Suprapubic skin (tissue), 4 donors: ENCODE measurements around the gene TNPO1. TPM values are rescaled to one million over a fixed set of nuclear protein-coding genes. Genes with fewer than 3 reads are reported as not detected.
A peak's percentile ranks its signal among the peaks of the same experiment; 100 is the strongest.

Experiments used
- DNase-seq, 2 donors: peaks; one replicate each; pipeline ENCODE4 v3.0.0-alpha.2; 2019; ENCODE audit warnings: low spot score in 2 of 2
- H3K27ac ChIP-seq: fragments of 200-600 bp; sonication (generic); one replicate; pipeline ENCODE4 v1.5.1; 2019
- H3K27me3 ChIP-seq: fragments of 200-600 bp; sonication (generic); one replicate; pipeline ENCODE4 v1.5.1; 2019
- H3K36me3 ChIP-seq: fragments of 200-600 bp; sonication (generic); one replicate; pipeline ENCODE4 v1.5.1; 2019
- H3K4me1 ChIP-seq: fragments of 200-600 bp; sonication (generic); one replicate; pipeline ENCODE4 v1.5.1; 2019
- H3K4me3 ChIP-seq: fragments of 200-600 bp; sonication (generic); one replicate; pipeline ENCODE4 v1.5.1; 2019; ENCODE audit warnings: mild to moderate bottlenecking
- H3K9me3 ChIP-seq: fragments of 200-600 bp; sonication (generic); one replicate; pipeline ENCODE4 v1.5.1; 2019
- EP300 ChIP-seq: sonication (generic); formaldehyde crosslinking; IDR thresholded peaks from one replicate; pipeline ENCODE4 v1.6.1; 2017; ENCODE audit warnings: antibody characterized with exemption
- POLR2A ChIP-seq, 2 donors: fragments of 450-650 bp; IDR thresholded peaks; one replicate each; pipeline ENCODE4 v1.6.1; 2017; ENCODE audit warnings: antibody characterized with exemption in 2 of 2, mild to moderate bottlenecking in 2 of 2, moderate library complexity in 2 of 2
- POLR2AphosphoS5 ChIP-seq, 3 donors: sonication (generic); formaldehyde crosslinking; IDR thresholded peaks; one replicate each; pipeline ENCODE4 v1.6.1; 2017; ENCODE audit warnings: antibody characterized with exemption in 3 of 3
- WGBS: methylation state at CpG from one replicate; pipeline ENCODE4 v1.1.5; 2018; 5-methylcytosine and 5-hydroxymethylcytosine counted together
- total RNA-seq, 4 donors: library from RNA; depleted of rRNA; stranded (reverse); fragments of >200 nt; gene quantifications; one replicate each; pipeline ENCODE4 v1.1.0, GENCODE V29; 2016
- TF ChIP-seq, protein P1 (sequence below), 2 donors: fragments of 200-600 bp in 1 of 2; fragments of 450-650 bp in 1 of 2; sonication (generic) in 1 of 2; IDR thresholded peaks; one replicate each; pipeline ENCODE4 v1.5.1; 2016 to 2019; ENCODE audit warnings: antibody characterized with exemption in 2 of 2, mild to moderate bottlenecking in 1 of 2, moderate library complexity in 1 of 2

The TNPO1 gene
- total RNA-seq, 4 donors from 2014 or later = 40.7 to 81.0 (median 51.2) TPM

DNA sequence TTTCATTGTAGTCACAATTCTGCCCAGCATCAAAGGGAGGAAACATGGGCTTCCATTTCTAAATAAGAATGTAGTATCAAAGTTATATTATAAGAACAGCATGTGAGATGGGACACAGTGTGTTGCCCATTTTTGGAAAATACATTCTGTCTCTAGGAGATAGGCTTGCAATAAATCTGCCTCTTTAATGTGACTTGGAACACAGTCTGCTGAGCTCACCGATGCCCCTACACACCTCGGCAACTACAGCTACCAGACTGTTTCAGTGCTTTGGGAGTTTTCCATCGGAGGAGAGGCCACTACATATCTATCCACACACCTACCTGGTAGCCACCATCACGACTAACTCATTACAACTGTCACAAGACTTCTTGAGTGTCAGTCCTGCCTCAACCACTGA is 120.4 kb downstream of the TNPO1 start:
- WGBS = 82% methylated on average over 4 of the region's 4 CpGs
- Histone ChIP-seq H3K27me3 (no peaks in the 10 kb centered on the region), H3K36me3 (no peaks in the 10 kb centered on the region), H3K4me3 (no peak overlapping the region), H3K4me1 (no peaks in the 10 kb centered on the region), H3K27ac (no peak overlapping the region), H3K9me3 (no peaks in the 10 kb centered on the region)
- TF ChIP-seq, protein P1, sequence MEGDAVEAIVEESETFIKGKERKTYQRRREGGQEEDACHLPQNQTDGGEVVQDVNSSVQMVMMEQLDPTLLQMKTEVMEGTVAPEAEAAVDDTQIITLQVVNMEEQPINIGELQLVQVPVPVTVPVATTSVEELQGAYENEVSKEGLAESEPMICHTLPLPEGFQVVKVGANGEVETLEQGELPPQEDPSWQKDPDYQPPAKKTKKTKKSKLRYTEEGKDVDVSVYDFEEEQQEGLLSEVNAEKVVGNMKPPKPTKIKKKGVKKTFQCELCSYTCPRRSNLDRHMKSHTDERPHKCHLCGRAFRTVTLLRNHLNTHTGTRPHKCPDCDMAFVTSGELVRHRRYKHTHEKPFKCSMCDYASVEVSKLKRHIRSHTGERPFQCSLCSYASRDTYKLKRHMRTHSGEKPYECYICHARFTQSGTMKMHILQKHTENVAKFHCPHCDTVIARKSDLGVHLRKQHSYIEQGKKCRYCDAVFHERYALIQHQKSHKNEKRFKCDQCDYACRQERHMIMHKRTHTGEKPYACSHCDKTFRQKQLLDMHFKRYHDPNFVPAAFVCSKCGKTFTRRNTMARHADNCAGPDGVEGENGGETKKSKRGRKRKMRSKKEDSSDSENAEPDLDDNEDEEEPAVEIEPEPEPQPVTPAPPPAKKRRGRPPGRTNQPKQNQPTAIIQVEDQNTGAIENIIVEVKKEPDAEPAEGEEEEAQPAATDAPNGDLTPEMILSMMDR (IDR thresholded peaks at IDR 0.05) = no peak
- TF ChIP-seq POLR2AphosphoS5 (IDR thresholded peaks at IDR 0.05) (no peak), EP300 (no peak), POLR2A (IDR thresholded peaks at IDR 0.05) (no peak)
- no peak for DNase-seq

DNA sequence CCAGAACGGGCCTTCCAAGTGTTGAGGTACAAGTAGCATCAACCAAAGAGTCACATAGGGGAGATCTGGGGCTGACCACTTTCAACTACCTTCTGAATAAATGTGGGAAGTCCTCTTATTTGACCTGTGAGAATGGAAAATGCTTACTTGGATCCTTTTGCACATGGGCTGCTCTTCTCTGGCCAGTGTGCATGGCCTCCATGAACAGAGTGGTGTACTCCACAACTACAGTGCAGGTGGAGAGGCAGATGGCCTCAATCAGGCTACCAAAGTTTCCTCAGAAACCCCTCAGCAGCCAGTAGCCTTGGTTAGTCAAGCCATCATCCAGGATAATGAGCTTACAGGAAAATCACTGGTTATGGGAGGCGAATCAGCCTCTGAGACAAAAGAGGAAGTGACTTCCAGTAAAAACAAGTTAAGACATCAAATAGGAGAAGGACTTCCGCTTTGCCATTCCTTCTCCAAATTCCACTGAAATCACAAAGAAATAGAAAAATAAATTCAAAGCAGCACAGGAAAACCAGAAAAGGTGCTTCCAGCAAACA is 121.1 kb downstream of the TNPO1 start:
- Histone ChIP-seq H3K4me3 (no peak overlapping the region), H3K9me3 (no peaks in the 10 kb centered on the region), H3K36me3 (no peaks in the 10 kb centered on the region), H3K4me1 (no peaks in the 10 kb centered on the region), H3K27me3 (no peaks in the 10 kb centered on the region), H3K27ac (no peak overlapping the region)
- WGBS = 82% methylated on average over 3 of the region's 3 CpGs
- DNase-seq = no peak
- TF ChIP-seq POLR2A (IDR thresholded peaks at IDR 0.05) = no peak
- no peak for TF ChIP-seq EP300
- TF ChIP-seq, protein P1 (IDR thresholded peaks at IDR 0.05) = no peak
- no peak for TF ChIP-seq POLR2AphosphoS5 (IDR thresholded peaks at IDR 0.05)

DNA sequence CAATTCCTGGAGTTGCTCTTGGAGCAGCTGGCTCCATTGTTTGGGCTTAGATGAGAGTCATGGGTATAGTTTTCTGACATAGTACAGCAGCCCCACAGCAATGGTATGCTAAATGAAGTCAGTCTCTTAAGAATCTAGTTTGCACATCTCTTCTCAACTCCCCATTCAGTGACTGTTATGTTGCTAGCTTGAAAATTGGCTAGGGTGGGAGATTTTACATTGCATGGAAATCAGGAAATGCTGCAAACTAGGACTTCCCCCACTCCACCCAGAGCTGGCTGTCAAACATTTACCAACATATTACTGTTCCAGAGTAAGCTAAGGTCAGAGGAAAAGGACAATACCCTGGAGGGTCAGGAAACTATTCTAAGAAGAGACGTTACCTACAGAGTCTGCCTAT is 121.7 kb downstream of the TNPO1 start:
- Histone ChIP-seq H3K4me3 (no peak overlapping the region), H3K27ac (no peak overlapping the region), H3K36me3 (no peaks in the 10 kb centered on the region), H3K4me1 (no peaks in the 10 kb centered on the region), H3K27me3 (no peaks in the 10 kb centered on the region), H3K9me3 (no peaks in the 10 kb centered on the region)
- no peak for DNase-seq
- 25% methylated on average over 1 of the region's 1 CpG for WGBS
- TF ChIP-seq POLR2AphosphoS5 (IDR thresholded peaks at IDR 0.05) = no peak
- no peak for TF ChIP-seq EP300
- TF ChIP-seq, protein P1 (IDR thresholded peaks at IDR 0.05) = no peak
- TF ChIP-seq POLR2A (IDR thresholded peaks at IDR 0.05) = no peak

DNA sequence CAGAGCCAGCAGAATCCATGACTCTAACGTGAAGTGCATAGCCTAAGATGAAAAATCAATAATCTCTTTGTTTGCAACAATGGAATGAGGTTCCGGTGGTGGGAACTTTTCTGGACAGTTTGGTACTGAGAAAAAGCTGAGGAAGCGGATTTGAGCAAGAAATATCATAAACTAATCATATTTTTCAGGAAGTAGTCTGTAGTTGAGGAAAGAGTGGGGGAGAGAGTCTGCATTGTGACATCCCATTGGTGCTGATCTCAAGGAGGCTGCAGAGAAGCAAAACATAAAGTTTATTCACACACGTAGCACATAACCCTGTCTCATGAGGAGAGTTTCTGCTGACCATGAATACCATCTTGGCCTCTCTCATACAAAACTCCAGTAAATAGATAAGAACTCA is 123.6 kb downstream of the TNPO1 start:
- H3K36me3 ChIP-seq = no peaks in the 10 kb centered on the region
- TF ChIP-seq EP300 = no peak
- no peak for TF ChIP-seq POLR2A (IDR thresholded peaks at IDR 0.05)
- TF ChIP-seq, protein P1 (IDR thresholded peaks at IDR 0.05) = no peak
- TF ChIP-seq POLR2AphosphoS5 (IDR thresholded peaks at IDR 0.05) = no peak
- no peaks in the 10 kb centered on the region for H3K27me3 ChIP-seq
- peak overlapping the region; percentile 15 for H3K27ac ChIP-seq
- H3K9me3 ChIP-seq = no peaks in the 10 kb centered on the region
- no peak for DNase-seq
- no peaks in the 10 kb centered on the region for H3K4me1 ChIP-seq
- H3K4me3 ChIP-seq = no peak overlapping the region
- 62% methylated on average over 4 of the region's 4 CpGs for WGBS

DNA sequence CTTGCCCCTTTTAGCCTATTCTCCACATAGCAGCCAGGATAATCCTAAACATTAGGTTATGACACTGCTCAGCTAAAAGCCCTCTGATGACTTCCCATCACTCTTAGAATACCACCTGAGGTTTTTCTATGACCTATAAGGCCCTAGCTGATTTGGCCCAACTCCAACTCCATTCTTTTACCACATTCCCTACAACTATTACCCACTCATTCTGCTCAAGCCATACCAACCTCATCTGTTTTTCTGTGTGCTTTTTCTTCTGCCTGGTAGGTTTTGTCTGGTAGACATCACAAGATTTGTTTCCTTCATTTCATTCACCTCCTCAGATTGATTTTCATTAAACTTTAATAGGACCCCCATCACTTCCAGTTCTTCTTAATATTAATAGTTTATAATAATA is 126.8 kb downstream of the TNPO1 start:
- Histone ChIP-seq H3K36me3 (no peaks in the 10 kb centered on the region), H3K4me1 (no peaks in the 10 kb centered on the region), H3K9me3 (no peaks in the 10 kb centered on the region), H3K27ac (no peak overlapping the region), H3K27me3 (no peaks in the 10 kb centered on the region), H3K4me3 (no peak overlapping the region)
- no peak for DNase-seq
- TF ChIP-seq, protein P1 (IDR thresholded peaks at IDR 0.05) = no peak
- TF ChIP-seq POLR2AphosphoS5 (IDR thresholded peaks at IDR 0.05) (no peak), POLR2A (IDR thresholded peaks at IDR 0.05) (no peak), EP300 (no peak)
